ENCODE measurements around the gene RALGPS2.

The RALGPS2 gene

GRCh38 chr1:178927003-178927402 lies 202.0 kb downstream of the RALGPS2 start:
- Histone ChIP-seq H3K27ac (ENCODE audit: low read length) (no peak overlapping the region), H3K9ac (ENCODE audit: low read depth, low read length) (no peak overlapping the region), H3K27me3 (ENCODE audit: insufficient read depth, low read length) (no peaks in the 10 kb centered on the region), H3K4me1 (ENCODE audit: insufficient read depth, low read length) (peaks cover 20% of the 10 kb centered on the region; the same call in 1 of the 2 replicates), H3K9me3 (ENCODE audit: insufficient read depth, low read depth, low read length) (no peaks in the 10 kb centered on the region), H3K36me3 (ENCODE audit: insufficient read depth, low read depth, low read length) (no peaks in the 10 kb centered on the region), H3K4me3 (ENCODE audit: low read length) (no peak overlapping the region)

GRCh38 chr1:178928041-178928440 lies 203.0 kb downstream of the RALGPS2 start:
- Histone ChIP-seq H3K27me3 (ENCODE audit: insufficient read depth, low read length) (no peaks in the 10 kb centered on the region), H3K36me3 (ENCODE audit: insufficient read depth, low read depth, low read length) (no peaks in the 10 kb centered on the region), H3K27ac (ENCODE audit: low read length) (no peak overlapping the region), H3K4me1 (ENCODE audit: insufficient read depth, low read length) (peaks cover 22% of the 10 kb centered on the region; the same call in 1 of the 2 replicates), H3K4me3 (ENCODE audit: low read length) (no peak overlapping the region), H3K9me3 (ENCODE audit: insufficient read depth, low read depth, low read length) (no peaks in the 10 kb centered on the region), H3K9ac (ENCODE audit: low read depth, low read length) (peak overlapping the region; percentile 30; the same call in 1 of the 2 replicates)

- H3K9me3 ChIP-seq (ENCODE audit: insufficient read depth, low read depth, low read length): no peaks in the 10 kb centered on the region
- H3K4me1 ChIP-seq (ENCODE audit: insufficient read depth, low read length): peaks cover 22% of the 10 kb centered on the region; the same call in 1 of the 2 replicates
- H3K9ac ChIP-seq (ENCODE audit: low read depth, low read length): peak overlapping the region; percentile 30; the same call in 1 of the 2 replicates
- peak overlapping the region; percentile 0 for H3K27ac ChIP-seq (ENCODE audit: low read length)
- no peaks in the 10 kb centered on the region for H3K36me3 ChIP-seq (ENCODE audit: insufficient read depth, low read depth, low read length)
- no peak overlapping the region for H3K4me3 ChIP-seq (ENCODE audit: low read length)
- H3K27me3 ChIP-seq (ENCODE audit: insufficient read depth, low read length): no peaks in the 10 kb centered on the region
Observed at GRCh38 chr1:178928976-178929375, 203.9 kb downstream of the RALGPS2 start.

- Histone ChIP-seq H3K9ac (ENCODE audit: low read depth, low read length) (no peak overlapping the region), H3K27me3 (ENCODE audit: insufficient read depth, low read length) (no peaks in the 10 kb centered on the region), H3K36me3 (ENCODE audit: insufficient read depth, low read depth, low read length) (no peaks in the 10 kb centered on the region), H3K4me1 (ENCODE audit: insufficient read depth, low read length) (peaks cover 22% of the 10 kb centered on the region; the same call in 1 of the 2 replicates), H3K27ac (ENCODE audit: low read length) (no peak overlapping the region), H3K9me3 (ENCODE audit: insufficient read depth, low read depth, low read length) (no peaks in the 10 kb centered on the region), H3K4me3 (ENCODE audit: low read length) (no peak overlapping the region)
Observed at GRCh38 chr1:178931858-178932551, 207.0 kb downstream of the RALGPS2 start.

GRCh38 chr1:178932552-178932906 lies 207.5 kb downstream of the RALGPS2 start:
- Histone ChIP-seq H3K27ac (ENCODE audit: low read length) (no peak overlapping the region), H3K9me3 (ENCODE audit: insufficient read depth, low read depth, low read length) (no peaks in the 10 kb centered on the region), H3K4me3 (ENCODE audit: low read length) (no peak overlapping the region), H3K9ac (ENCODE audit: low read depth, low read length) (no peak overlapping the region), H3K4me1 (ENCODE audit: insufficient read depth, low read length) (peaks cover 22% of the 10 kb centered on the region; the same call in 1 of the 2 replicates), H3K36me3 (ENCODE audit: insufficient read depth, low read depth, low read length) (no peaks in the 10 kb centered on the region), H3K27me3 (ENCODE audit: insufficient read depth, low read length) (no peaks in the 10 kb centered on the region)

GRCh38 chr1:178933105-178933561 lies 208.1 kb downstream of the RALGPS2 start:
- Histone ChIP-seq H3K27me3 (ENCODE audit: insufficient read depth, low read length) (no peaks in the 10 kb centered on the region), H3K9me3 (ENCODE audit: insufficient read depth, low read depth, low read length) (no peaks in the 10 kb centered on the region), H3K4me3 (ENCODE audit: low read length) (no peak overlapping the region), H3K9ac (ENCODE audit: low read depth, low read length) (no peak overlapping the region), H3K4me1 (ENCODE audit: insufficient read depth, low read length) (peaks cover 22% of the 10 kb centered on the region; the same call in 1 of the 2 replicates), H3K27ac (ENCODE audit: low read length) (no peak overlapping the region), H3K36me3 (ENCODE audit: insufficient read depth, low read depth, low read length) (no peaks in the 10 kb centered on the region)

GRCh38 chr1:178933709-178934490 lies 208.9 kb downstream of the RALGPS2 start:
- Histone ChIP-seq H3K9ac (ENCODE audit: low read depth, low read length) (no peak overlapping the region), H3K36me3 (ENCODE audit: insufficient read depth, low read depth, low read length) (no peaks in the 10 kb centered on the region), H3K4me3 (ENCODE audit: low read length) (no peak overlapping the region), H3K4me1 (ENCODE audit: insufficient read depth, low read length) (peaks cover 14% of the 10 kb centered on the region; the same call in 1 of the 2 replicates), H3K9me3 (ENCODE audit: insufficient read depth, low read depth, low read length) (no peaks in the 10 kb centered on the region), H3K27me3 (ENCODE audit: insufficient read depth, low read length) (no peaks in the 10 kb centered on the region), H3K27ac (ENCODE audit: low read length) (no peak overlapping the region)

GRCh38 chr1:178934546-178934945 lies 209.5 kb downstream of the RALGPS2 start:
- Histone ChIP-seq H3K27ac (ENCODE audit: low read length) (no peak overlapping the region), H3K9me3 (ENCODE audit: insufficient read depth, low read depth, low read length) (no peaks in the 10 kb centered on the region), H3K4me3 (ENCODE audit: low read length) (no peak overlapping the region), H3K36me3 (ENCODE audit: insufficient read depth, low read depth, low read length) (no peaks in the 10 kb centered on the region), H3K27me3 (ENCODE audit: insufficient read depth, low read length) (no peaks in the 10 kb centered on the region), H3K4me1 (ENCODE audit: insufficient read depth, low read length) (peaks cover 9% of the 10 kb centered on the region; the same call in 1 of the 2 replicates), H3K9ac (ENCODE audit: low read depth, low read length) (no peak overlapping the region)

- Histone ChIP-seq H3K36me3 (ENCODE audit: insufficient read depth, low read depth, low read length) (no peaks in the 10 kb centered on the region), H3K27ac (ENCODE audit: low read length) (no peak overlapping the region), H3K9ac (ENCODE audit: low read depth, low read length) (no peak overlapping the region), H3K27me3 (ENCODE audit: insufficient read depth, low read length) (no peaks in the 10 kb centered on the region), H3K4me3 (ENCODE audit: low read length) (no peak overlapping the region), H3K9me3 (ENCODE audit: insufficient read depth, low read depth, low read length) (no peaks in the 10 kb centered on the region), H3K4me1 (ENCODE audit: insufficient read depth, low read length) (peaks cover 4% of the 10 kb centered on the region; the same call in 1 of the 2 replicates)
Observed at GRCh38 chr1:178935610-178936009, 210.6 kb downstream of the RALGPS2 start.

- H3K9ac ChIP-seq (ENCODE audit: low read depth, low read length): no peak overlapping the region
- H3K27ac ChIP-seq (ENCODE audit: low read length): no peak overlapping the region
- H3K36me3 ChIP-seq (ENCODE audit: insufficient read depth, low read depth, low read length): no peaks in the 10 kb centered on the region
- no peaks in the 10 kb centered on the region for H3K9me3 ChIP-seq (ENCODE audit: insufficient read depth, low read depth, low read length)
- H3K27me3 ChIP-seq (ENCODE audit: insufficient read depth, low read length): no peaks in the 10 kb centered on the region; the same call in 1 of the 2 replicates
- H3K4me3 ChIP-seq (ENCODE audit: low read length): no peak overlapping the region
- H3K4me1 ChIP-seq (ENCODE audit: insufficient read depth, low read length): no peaks in the 10 kb centered on the region
Observed at GRCh38 chr1:178937695-178938094, 212.7 kb downstream of the RALGPS2 start.

- no peaks in the 10 kb centered on the region for H3K36me3 ChIP-seq (ENCODE audit: insufficient read depth, low read depth, low read length)
- no peaks in the 10 kb centered on the region; the same call in 1 of the 2 replicates for H3K27me3 ChIP-seq (ENCODE audit: insufficient read depth, low read length)
- no peaks in the 10 kb centered on the region for H3K9me3 ChIP-seq (ENCODE audit: insufficient read depth, low read depth, low read length)
- H3K4me1 ChIP-seq (ENCODE audit: insufficient read depth, low read length): no peaks in the 10 kb centered on the region
- no peak overlapping the region for H3K27ac ChIP-seq (ENCODE audit: low read length)
- no peak overlapping the region for H3K9ac ChIP-seq (ENCODE audit: low read depth, low read length)
- H3K4me3 ChIP-seq (ENCODE audit: low read length): no peak overlapping the region
Observed at GRCh38 chr1:178938101-178938958, 213.3 kb downstream of the RALGPS2 start.
